ENCODE results near the gene TRPM5. TPM values are rescaled to one million over a fixed set of nuclear protein-coding genes. Genes with fewer than 3 reads are reported as not detected.

The TRPM5 gene
- total and polyA plus RNA-seq, 2 experiments from 2014 or later: not detected

DNA sequence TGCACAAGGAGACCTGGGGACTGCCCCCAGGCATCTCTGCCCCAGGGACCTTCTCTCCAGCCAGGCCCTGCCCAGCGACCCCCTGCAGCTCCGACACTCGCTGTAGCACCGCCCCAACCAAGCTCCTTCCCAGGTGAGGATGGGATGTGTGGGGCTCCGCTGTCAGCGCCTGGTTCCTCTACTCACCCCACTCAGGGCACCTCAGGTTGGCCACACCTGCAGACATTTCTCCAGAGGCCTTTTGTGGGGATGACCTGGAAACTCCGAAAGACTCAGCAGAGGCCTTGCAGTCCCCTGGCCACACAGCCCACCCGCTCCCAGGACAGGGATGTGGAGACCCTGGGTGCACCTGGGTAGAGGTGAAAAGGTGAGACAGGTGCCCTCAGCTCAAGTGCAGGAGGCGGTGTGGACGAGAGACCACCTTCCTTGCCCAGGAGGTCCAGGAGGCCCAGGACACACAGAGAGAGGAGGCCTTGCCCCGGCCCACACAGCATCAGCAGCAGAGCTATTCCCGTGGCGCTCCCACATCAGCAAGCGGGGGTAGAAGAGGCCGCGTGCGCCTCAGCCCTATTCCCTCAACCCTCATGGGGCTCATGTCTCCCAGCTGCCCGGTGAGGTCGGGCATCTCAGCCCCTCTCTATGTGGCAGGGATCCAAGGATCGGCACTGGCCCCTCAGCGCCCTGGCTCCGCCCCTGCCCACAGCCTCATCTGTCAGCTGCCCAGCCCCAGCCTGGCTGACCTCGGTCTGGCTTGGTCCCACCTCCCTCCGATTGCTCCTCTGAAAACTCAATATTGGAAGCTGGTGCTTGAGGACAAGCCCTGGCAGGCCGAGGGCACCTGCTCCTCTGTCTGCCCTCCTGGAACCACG is 20.9 kb downstream of the TRPM5 start:
- Mint-ChIP-seq H3K27me3 (ENCODE audit: insufficient read depth, low read depth, poor library complexity) (peaks cover 5% of the 10 kb centered on the region), H3K36me3 (ENCODE audit: low read depth) (no peaks in the 10 kb centered on the region), H3K4me3 (no peak overlapping the region), H3K4me1 (0 out of 3 replicates have a peak, but pooled peaks cover 2% of the 10 kb centered on the region), H3K9me3 (peaks cover 3% of the 10 kb centered on the region; the same call in 1 of the 3 replicates), H3K27ac (no peak overlapping the region)
- H3K4me2 ChIP-seq: no peak overlapping the region
- H2AFZ ChIP-seq: no peak overlapping the region
- H3K27ac ChIP-seq (ENCODE audit: low read depth): no peak overlapping the region
- H3K4me3 ChIP-seq: no peak overlapping the region
- H3F3A ChIP-seq (replicated peaks; ENCODE audit: low read depth): no peaks in the 10 kb centered on the region
- no peaks in the 10 kb centered on the region for H4K20me1 ChIP-seq (replicated peaks; ENCODE audit: insufficient read depth)
- ATAC-seq: no peak
- H3K79me2 ChIP-seq (replicated peaks; ENCODE audit: insufficient read depth): no peaks in the 10 kb centered on the region
- H3K36me3 ChIP-seq (ENCODE audit: insufficient read depth): no peaks in the 10 kb centered on the region
- no peaks in the 10 kb centered on the region; the same call in 1 of the 2 replicates for H3K4me1 ChIP-seq (ENCODE audit: insufficient read depth)
- 0 out of 2 replicates have a peak, but pooled peaks cover 2% of the 10 kb centered on the region for H3K9me2 ChIP-seq (ENCODE audit: insufficient read depth)
- TF ChIP-seq, protein P1, sequence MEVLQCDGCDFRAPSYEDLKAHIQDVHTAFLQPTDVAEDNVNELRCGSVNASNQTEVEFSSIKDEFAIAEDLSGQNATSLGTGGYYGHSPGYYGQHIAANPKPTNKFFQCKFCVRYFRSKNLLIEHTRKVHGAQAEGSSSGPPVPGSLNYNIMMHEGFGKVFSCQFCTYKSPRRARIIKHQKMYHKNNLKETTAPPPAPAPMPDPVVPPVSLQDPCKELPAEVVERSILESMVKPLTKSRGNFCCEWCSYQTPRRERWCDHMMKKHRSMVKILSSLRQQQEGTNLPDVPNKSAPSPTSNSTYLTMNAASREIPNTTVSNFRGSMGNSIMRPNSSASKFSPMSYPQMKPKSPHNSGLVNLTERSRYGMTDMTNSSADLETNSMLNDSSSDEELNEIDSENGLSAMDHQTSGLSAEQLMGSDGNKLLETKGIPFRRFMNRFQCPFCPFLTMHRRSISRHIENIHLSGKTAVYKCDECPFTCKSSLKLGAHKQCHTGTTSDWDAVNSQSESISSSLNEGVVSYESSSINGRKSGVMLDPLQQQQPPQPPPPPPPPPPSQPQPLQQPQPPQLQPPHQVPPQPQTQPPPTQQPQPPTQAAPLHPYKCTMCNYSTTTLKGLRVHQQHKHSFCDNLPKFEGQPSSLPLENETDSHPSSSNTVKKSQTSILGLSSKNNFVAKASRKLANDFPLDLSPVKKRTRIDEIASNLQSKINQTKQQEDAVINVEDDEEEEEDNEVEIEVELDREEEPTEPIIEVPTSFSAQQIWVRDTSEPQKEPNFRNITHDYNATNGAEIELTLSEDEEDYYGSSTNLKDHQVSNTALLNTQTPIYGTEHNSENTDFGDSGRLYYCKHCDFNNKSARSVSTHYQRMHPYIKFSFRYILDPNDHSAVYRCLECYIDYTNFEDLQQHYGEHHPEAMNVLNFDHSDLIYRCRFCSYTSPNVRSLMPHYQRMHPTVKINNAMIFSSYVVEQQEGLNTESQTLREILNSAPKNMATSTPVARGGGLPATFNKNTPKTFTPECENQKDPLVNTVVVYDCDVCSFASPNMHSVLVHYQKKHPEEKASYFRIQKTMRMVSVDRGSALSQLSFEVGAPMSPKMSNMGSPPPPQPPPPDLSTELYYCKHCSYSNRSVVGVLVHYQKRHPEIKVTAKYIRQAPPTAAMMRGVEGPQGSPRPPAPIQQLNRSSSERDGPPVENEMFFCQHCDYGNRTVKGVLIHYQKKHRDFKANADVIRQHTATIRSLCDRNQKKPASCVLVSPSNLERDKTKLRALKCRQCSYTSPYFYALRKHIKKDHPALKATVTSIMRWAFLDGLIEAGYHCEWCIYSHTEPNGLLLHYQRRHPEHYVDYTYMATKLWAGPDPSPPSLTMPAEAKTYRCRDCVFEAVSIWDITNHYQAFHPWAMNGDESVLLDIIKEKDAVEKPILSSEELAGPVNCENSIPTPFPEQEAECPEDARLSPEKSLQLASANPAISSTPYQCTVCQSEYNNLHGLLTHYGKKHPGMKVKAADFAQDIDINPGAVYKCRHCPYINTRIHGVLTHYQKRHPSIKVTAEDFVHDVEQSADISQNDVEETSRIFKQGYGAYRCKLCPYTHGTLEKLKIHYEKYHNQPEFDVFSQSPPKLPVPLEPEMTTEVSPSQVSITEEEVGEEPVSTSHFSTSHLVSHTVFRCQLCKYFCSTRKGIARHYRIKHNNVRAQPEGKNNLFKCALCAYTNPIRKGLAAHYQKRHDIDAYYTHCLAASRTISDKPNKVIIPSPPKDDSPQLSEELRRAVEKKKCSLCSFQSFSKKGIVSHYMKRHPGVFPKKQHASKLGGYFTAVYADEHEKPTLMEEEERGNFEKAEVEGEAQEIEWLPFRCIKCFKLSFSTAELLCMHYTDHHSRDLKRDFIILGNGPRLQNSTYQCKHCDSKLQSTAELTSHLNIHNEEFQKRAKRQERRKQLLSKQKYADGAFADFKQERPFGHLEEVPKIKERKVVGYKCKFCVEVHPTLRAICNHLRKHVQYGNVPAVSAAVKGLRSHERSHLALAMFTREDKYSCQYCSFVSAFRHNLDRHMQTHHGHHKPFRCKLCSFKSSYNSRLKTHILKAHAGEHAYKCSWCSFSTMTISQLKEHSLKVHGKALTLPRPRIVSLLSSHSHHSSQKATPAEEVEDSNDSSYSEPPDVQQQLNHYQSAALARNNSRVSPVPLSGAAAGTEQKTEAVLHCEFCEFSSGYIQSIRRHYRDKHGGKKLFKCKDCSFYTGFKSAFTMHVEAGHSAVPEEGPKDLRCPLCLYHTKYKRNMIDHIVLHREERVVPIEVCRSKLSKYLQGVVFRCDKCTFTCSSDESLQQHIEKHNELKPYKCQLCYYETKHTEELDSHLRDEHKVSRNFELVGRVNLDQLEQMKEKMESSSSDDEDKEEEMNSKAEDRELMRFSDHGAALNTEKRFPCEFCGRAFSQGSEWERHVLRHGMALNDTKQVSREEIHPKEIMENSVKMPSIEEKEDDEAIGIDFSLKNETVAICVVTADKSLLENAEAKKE (CRISPR knock-in tag; IDR thresholded peaks at IDR 0.05): no peak
- TF ChIP-seq, protein P2, sequence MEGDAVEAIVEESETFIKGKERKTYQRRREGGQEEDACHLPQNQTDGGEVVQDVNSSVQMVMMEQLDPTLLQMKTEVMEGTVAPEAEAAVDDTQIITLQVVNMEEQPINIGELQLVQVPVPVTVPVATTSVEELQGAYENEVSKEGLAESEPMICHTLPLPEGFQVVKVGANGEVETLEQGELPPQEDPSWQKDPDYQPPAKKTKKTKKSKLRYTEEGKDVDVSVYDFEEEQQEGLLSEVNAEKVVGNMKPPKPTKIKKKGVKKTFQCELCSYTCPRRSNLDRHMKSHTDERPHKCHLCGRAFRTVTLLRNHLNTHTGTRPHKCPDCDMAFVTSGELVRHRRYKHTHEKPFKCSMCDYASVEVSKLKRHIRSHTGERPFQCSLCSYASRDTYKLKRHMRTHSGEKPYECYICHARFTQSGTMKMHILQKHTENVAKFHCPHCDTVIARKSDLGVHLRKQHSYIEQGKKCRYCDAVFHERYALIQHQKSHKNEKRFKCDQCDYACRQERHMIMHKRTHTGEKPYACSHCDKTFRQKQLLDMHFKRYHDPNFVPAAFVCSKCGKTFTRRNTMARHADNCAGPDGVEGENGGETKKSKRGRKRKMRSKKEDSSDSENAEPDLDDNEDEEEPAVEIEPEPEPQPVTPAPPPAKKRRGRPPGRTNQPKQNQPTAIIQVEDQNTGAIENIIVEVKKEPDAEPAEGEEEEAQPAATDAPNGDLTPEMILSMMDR (conservative IDR thresholded peaks at IDR 0.05; ENCODE audit: low read depth in 2 of 2): no peak
- TF ChIP-seq JUNB (IDR thresholded peaks at IDR 0.05; ENCODE audit: unreplicated experiment) (no peak), ZNF331 (CRISPR knock-in tag; IDR thresholded peaks at IDR 0.05; ENCODE audit: low read depth) (no peak), POLR2AphosphoS5 (IDR thresholded peaks at IDR 0.05; ENCODE audit: low read depth) (no peak), ZNF114 (CRISPR knock-in tag; IDR thresholded peaks at IDR 0.05) (no peak)
- H3K27me3 ChIP-seq (ENCODE audit: insufficient read depth): no peaks in the 10 kb centered on the region
- no peak for DNase-seq (ENCODE audit: low spot score)

Data from GM23338 (cell line).